Keratinocyte (primary cell): ENCODE data around the gene IPO13. TPM values are rescaled to one million over a fixed set of nuclear protein-coding genes. Genes with fewer than 3 reads are reported as not detected.

Experiments used
- DNase-seq: peaks from one replicate; pipeline ENCODE4 v3.0.0-alpha.2; 2011; ENCODE audit warnings: low read depth, missing footprints, low spot score
- FAIRE-seq: peaks from 2 replicates; lab custom pipeline; 2011; peaks lifted over from hg19 to GRCh38; lab: Jason Lieb, UNC
- H2AFZ ChIP-seq: 2 replicates; pipeline ENCODE4 v1.6.0; 2012; ENCODE audit warnings: low read length, control low read depth, inconsistent platforms; ENCODE audit not compliant: control insufficient read depth
- H3K27ac ChIP-seq: 2 replicates; pipeline ENCODE4 v1.5.1; 2011; ENCODE audit warnings: low read length; ENCODE audit not compliant: control insufficient read depth, insufficient read depth
- H3K27me3 ChIP-seq: 3 replicates; pipeline ENCODE4 v1.6.0; 2011; ENCODE audit warnings: low read length; ENCODE audit not compliant: control insufficient read depth, insufficient read depth; ENCODE audit errors: extremely low read depth
- H3K36me3 ChIP-seq, 2 experiments: 2 replicates in 1 of 2; 3 replicates in 1 of 2; pipeline ENCODE4 v1.5.1; 2011; ENCODE audit warnings: low read length in 2 of 2, mild to moderate bottlenecking in 1 of 2; ENCODE audit not compliant: control insufficient read depth in 2 of 2, insufficient read depth in 2 of 2; ENCODE audit errors: extremely low read depth in 1 of 2
- H3K4me1 ChIP-seq: 3 replicates; pipeline ENCODE4 v1.5.1; 2011; ENCODE audit warnings: low read length; ENCODE audit not compliant: control insufficient read depth, insufficient read depth; ENCODE audit errors: extremely low read depth
- H3K4me2 ChIP-seq: 3 replicates; pipeline ENCODE4 v1.6.0; 2011; ENCODE audit warnings: low read depth, low read length; ENCODE audit not compliant: control insufficient read depth, insufficient read depth; ENCODE audit errors: extremely low read depth
- H3K4me3 ChIP-seq, 3 experiments: fragments of 200-600 bp in 1 of 3; sonication (generic) in 1 of 3; 2 replicates in 2 of 3; 3 replicates in 1 of 3; pipeline ENCODE4 v1.5.1; 2011 to 2016; ENCODE audit warnings: low read length in 3 of 3, mild to moderate bottlenecking in 3 of 3, control low read depth in 2 of 3, inconsistent platforms in 1 of 3, low read depth in 1 of 3, mixed read lengths in 1 of 3, mixed run types in 1 of 3, moderate library complexity in 1 of 3; ENCODE audit not compliant: control insufficient read depth in 2 of 3, insufficient read depth in 2 of 3; ENCODE audit errors: extremely low read depth in 1 of 3
- H3K79me2 ChIP-seq: 2 replicates; pipeline ENCODE4 v1.6.0; 2012; ENCODE audit warnings: low read length; ENCODE audit not compliant: control insufficient read depth, insufficient read depth
- H3K9ac ChIP-seq: 3 replicates; pipeline ENCODE4 v1.6.0; 2011; ENCODE audit warnings: low read length; ENCODE audit not compliant: control insufficient read depth, insufficient read depth; ENCODE audit errors: extremely low read depth
- H3K9me1 ChIP-seq: 3 replicates; pipeline ENCODE4 v1.6.0; 2011; ENCODE audit warnings: low read length; ENCODE audit not compliant: control insufficient read depth, insufficient read depth; ENCODE audit errors: extremely low read depth
- H3K9me3 ChIP-seq: 2 replicates; pipeline ENCODE4 v1.5.1; 2012; ENCODE audit warnings: low read depth, low read length; ENCODE audit not compliant: control insufficient read depth
- H4K20me1 ChIP-seq: 3 replicates; pipeline ENCODE4 v1.6.0; 2011; ENCODE audit warnings: low read length; ENCODE audit not compliant: control insufficient read depth, insufficient read depth; ENCODE audit errors: extremely low read depth
- EZH2 ChIP-seq: IDR thresholded peaks from one replicate; pipeline ENCODE4 v1.6.1; 2012; ENCODE audit warnings: inconsistent platforms, mild to moderate bottlenecking, low read length, moderate library complexity
- dilution Hi-C: fragments of 300-500 bp; cut with MboI; formaldehyde crosslinking; loops from one replicate; pipeline ENCODE4 v1.7.0; 2020; ENCODE audit warnings: low sequenced_read_pairs; ENCODE audit not compliant: extremely low pct_ligation_motif_present
- polyA plus RNA-seq, 5 experiments: library from polyadenylated mRNA; depleted of rRNA in 3 of 5; stranded (reverse) in 3 of 5; stranded (forward) in 1 of 5; unstranded in 1 of 5; fragments of >200 nt; gene quantifications; 1 replicate in 1 of 5; 2 replicates in 3 of 5; 3 replicates in 1 of 5; pipeline versions ENCODE4 v1.2.1 to v1.2.3, GENCODE V29; 2011 to 2012; ENCODE audit warnings: missing spikeins in 2 of 5, low read depth in 1 of 5, low replicate concordance in 1 of 5
- TF ChIP-seq, protein P1 (sequence below), 3 experiments: IDR thresholded peaks in 1 of 3; conservative IDR thresholded peaks in 1 of 3; optimal IDR thresholded peaks in 1 of 3; 2 replicates in 2 of 3; 3 replicates in 1 of 3; pipeline versions ENCODE3 to v1.5.1; 2011; ENCODE audit warnings: low read length in 3 of 3, mild to moderate bottlenecking in 3 of 3, moderate library complexity in 2 of 3, control low read depth in 1 of 3, inconsistent platforms in 1 of 3; ENCODE audit not compliant: insufficient read depth in 2 of 3; ENCODE audit errors: extremely low read depth in 1 of 3

Gene IPO13
- polyA plus RNA-seq, 1 donor (not counting 4 experiments of a cell fraction or from before 2014, with no cell fraction given) = 20.7 TPM

DNA sequence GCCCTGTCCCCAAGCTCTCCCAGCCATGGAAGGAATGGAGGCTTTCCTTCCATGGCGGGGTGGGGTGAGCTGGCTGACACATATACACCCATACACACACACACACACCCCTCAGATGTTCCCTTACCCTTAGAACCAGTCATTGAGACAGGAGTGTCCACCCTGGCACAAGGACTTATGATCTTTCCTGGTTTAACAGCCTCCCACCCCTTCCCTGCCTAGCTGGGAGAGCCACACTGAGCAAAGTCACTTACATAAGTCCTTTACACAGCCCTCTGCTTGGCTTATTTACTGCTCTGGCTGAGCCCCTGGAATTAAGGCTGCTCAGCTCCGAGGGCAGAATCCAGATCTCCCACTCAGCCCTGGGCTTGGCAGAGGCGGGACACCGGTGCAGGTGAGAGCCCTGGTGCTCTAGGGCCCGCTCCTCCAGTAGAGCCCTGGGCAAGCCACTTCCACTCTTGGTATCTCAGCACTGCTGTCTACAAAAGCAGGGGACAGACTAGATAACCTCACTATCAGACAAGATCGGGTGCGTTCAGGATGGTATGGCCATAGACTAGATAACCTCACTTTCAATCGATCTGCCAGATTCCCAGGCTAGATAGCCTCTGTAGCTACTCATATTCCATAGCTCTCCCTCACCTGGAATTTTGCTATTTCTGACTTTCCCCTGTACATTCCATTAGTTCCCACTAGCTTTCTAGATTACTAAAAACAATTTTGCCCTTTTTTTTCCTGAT is 67.8 kb downstream of the IPO13 start:
- no peak for TF ChIP-seq EZH2
- TF ChIP-seq, protein P1, sequence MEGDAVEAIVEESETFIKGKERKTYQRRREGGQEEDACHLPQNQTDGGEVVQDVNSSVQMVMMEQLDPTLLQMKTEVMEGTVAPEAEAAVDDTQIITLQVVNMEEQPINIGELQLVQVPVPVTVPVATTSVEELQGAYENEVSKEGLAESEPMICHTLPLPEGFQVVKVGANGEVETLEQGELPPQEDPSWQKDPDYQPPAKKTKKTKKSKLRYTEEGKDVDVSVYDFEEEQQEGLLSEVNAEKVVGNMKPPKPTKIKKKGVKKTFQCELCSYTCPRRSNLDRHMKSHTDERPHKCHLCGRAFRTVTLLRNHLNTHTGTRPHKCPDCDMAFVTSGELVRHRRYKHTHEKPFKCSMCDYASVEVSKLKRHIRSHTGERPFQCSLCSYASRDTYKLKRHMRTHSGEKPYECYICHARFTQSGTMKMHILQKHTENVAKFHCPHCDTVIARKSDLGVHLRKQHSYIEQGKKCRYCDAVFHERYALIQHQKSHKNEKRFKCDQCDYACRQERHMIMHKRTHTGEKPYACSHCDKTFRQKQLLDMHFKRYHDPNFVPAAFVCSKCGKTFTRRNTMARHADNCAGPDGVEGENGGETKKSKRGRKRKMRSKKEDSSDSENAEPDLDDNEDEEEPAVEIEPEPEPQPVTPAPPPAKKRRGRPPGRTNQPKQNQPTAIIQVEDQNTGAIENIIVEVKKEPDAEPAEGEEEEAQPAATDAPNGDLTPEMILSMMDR (optimal IDR thresholded peaks at IDR 0.05 in 1 of 3, IDR thresholded peaks at IDR 0.05 in 1 of 3, conservative IDR thresholded peaks at IDR 0.05 in 1 of 3; ENCODE audit: extremely low read depth in 1 of 3, insufficient read depth in 2 of 3, low read length in 3 of 3) = no peak
- dilution Hi-C loops = no loop called here
- no peak for FAIRE-seq
- no peaks in the 10 kb centered on the region for H3K79me2 ChIP-seq
- no peak overlapping the region for H3K4me3 ChIP-seq
- no peak overlapping the region for H2AFZ ChIP-seq
- H3K9ac ChIP-seq = no peak overlapping the region
- H4K20me1 ChIP-seq = peaks cover 3% of the 10 kb centered on the region
- no peak overlapping the region for H3K4me2 ChIP-seq
- H3K27me3 ChIP-seq = no peaks in the 10 kb centered on the region
- DNase-seq = no peak
- peaks cover 0 to 6% of the 10 kb centered on the region in 2 experiments for H3K36me3 ChIP-seq
- no peaks in the 10 kb centered on the region for H3K9me1 ChIP-seq
- H3K27ac ChIP-seq = no peak overlapping the region
- H3K4me1 ChIP-seq = no peaks in the 10 kb centered on the region
- H3K9me3 ChIP-seq = no peaks in the 10 kb centered on the region

DNA sequence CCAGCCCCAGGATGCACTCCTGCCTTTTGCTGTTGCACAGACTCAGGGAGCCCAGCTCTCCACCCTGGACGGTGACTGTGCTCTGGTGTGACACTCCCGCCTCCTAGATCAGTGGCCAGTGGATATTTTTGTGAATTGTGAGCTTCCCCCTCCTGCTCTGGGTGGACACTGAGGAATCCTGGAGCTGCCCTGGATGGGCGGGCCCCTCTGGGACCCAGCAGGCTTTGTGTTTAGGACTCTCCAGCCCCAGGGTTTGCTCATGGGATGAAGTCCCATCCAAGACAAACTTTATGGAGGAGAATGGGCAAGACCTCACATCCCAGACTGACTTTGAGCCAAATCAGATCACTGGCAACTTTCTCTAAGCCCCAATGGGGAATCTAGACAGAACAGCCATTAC is 68.5 kb downstream of the IPO13 start:
- H3K27me3 ChIP-seq = no peaks in the 10 kb centered on the region
- H3K4me3 ChIP-seq = no peak overlapping the region
- no peaks in the 10 kb centered on the region for H3K9me1 ChIP-seq
- DNase-seq (no peak), FAIRE-seq (no peak)
- H3K4me1 ChIP-seq = no peaks in the 10 kb centered on the region
- H3K9ac ChIP-seq = no peak overlapping the region
- peaks cover 2 to 9% of the 10 kb centered on the region in 2 experiments for H3K36me3 ChIP-seq
- H3K4me2 ChIP-seq = no peak overlapping the region
- H2AFZ ChIP-seq = no peak overlapping the region
- H3K27ac ChIP-seq = no peak overlapping the region
- no peaks in the 10 kb centered on the region for H3K9me3 ChIP-seq
- dilution Hi-C loops = no loop called here
- TF ChIP-seq, protein P1 (optimal IDR thresholded peaks at IDR 0.05 in 1 of 3, IDR thresholded peaks at IDR 0.05 in 1 of 3, conservative IDR thresholded peaks at IDR 0.05 in 1 of 3; ENCODE audit: extremely low read depth in 1 of 3, insufficient read depth in 2 of 3, low read length in 3 of 3) = no peak
- no peak for TF ChIP-seq EZH2
- peaks cover 3% of the 10 kb centered on the region for H4K20me1 ChIP-seq
- no peaks in the 10 kb centered on the region for H3K79me2 ChIP-seq
